Endothelial cell of umbilical vein (primary cell): ENCODE measurements around the gene MPL. TPM values are rescaled to one million over a fixed set of nuclear protein-coding genes. Genes with fewer than 3 reads are reported as not detected.

Experiments used
- BruUV-seq: library from RNA; stranded (reverse); fragments of 400-500 nt; replicated peaks from 2 replicates; lab custom pipeline; 2021; lab: Mats Ljungman, UMichigan
- CTCF ChIA-PET: fragments of 300-600, 350-600 bp; sonication (Branson Sonifier 250); formaldehyde crosslinking; loops from one replicate; lab custom pipeline; 2021; ENCODE audit warnings: antibody characterized with exemption, inconsistent platforms; lab: Charles Lee
- POLR2A ChIA-PET: fragments of 300-600, 350-600 bp; sonication (Branson Sonifier 250); formaldehyde crosslinking; loops from one replicate; lab custom pipeline; 2021; ENCODE audit warnings: antibody characterized with exemption, inconsistent platforms; lab: Charles Lee
- DNase-seq: peaks from one replicate; pipeline ENCODE4 v3.0.0-alpha.2; 2011; ENCODE audit warnings: low read depth, low spot score
- FAIRE-seq: peaks from 2 replicates; lab custom pipeline; 2011; peaks lifted over from hg19 to GRCh38; lab: Jason Lieb, UNC
- H2AFZ ChIP-seq: 2 replicates; pipeline ENCODE4 v1.6.0; 2012; ENCODE audit warnings: low read depth, low read length, control low read depth, inconsistent platforms
- H3K27ac ChIP-seq: 2 replicates; pipeline ENCODE4 v1.5.1; 2011; ENCODE audit warnings: low read depth, mild to moderate bottlenecking, control low read depth, low read length, moderate library complexity; ENCODE audit not compliant: insufficient read depth
- H3K27me3 ChIP-seq, 2 experiments: 2 replicates each; pipeline versions ENCODE4 v1.6.0 to v1.6.1; 2011; ENCODE audit warnings: low read length in 2 of 2, mixed read lengths in 1 of 2; ENCODE audit not compliant: control insufficient read depth in 2 of 2, insufficient read depth in 2 of 2
- H3K36me3 ChIP-seq, 2 experiments: 2 replicates in 1 of 2; 3 replicates in 1 of 2; pipeline ENCODE4 v1.5.1; 2011; ENCODE audit warnings: low read length in 2 of 2, mild to moderate bottlenecking in 1 of 2, moderate library complexity in 1 of 2; ENCODE audit not compliant: control insufficient read depth in 2 of 2, insufficient read depth in 2 of 2; ENCODE audit errors: extremely low read depth in 1 of 2
- H3K4me1 ChIP-seq: 3 replicates; pipeline ENCODE4 v1.5.1; 2011; ENCODE audit warnings: mild to moderate bottlenecking, low read length; ENCODE audit not compliant: control insufficient read depth, insufficient read depth; ENCODE audit errors: extremely low read depth
- H3K4me2 ChIP-seq: 2 replicates; pipeline ENCODE4 v1.6.1; 2011; ENCODE audit warnings: low read length, control low read depth, mixed read lengths; ENCODE audit not compliant: insufficient read depth
- H3K4me3 ChIP-seq, 3 experiments: fragments of 200-600 bp in 1 of 3; sonication (generic), shearing (Covaris generic) in 1 of 3; replicated peaks in 1 of 3; 2 replicates each; pipeline ENCODE4 v1.5.1; 2011 to 2016; ENCODE audit warnings: control low read depth in 3 of 3, low read length in 3 of 3, mild to moderate bottlenecking in 2 of 3, inconsistent platforms in 1 of 3, low read depth in 1 of 3, moderate library complexity in 1 of 3; ENCODE audit not compliant: insufficient read depth in 1 of 3
- H3K79me2 ChIP-seq: 2 replicates; pipeline ENCODE4 v1.6.0; 2012; ENCODE audit warnings: low read length, inconsistent platforms; ENCODE audit not compliant: control insufficient read depth, insufficient read depth
- H3K9ac ChIP-seq: replicated peaks from 2 replicates; pipeline ENCODE3; 2011; ENCODE audit warnings: low read length, control low read depth; ENCODE audit not compliant: insufficient read depth; ENCODE audit errors: extremely low read depth
- H3K9me1 ChIP-seq: replicated peaks from 3 replicates; pipeline ENCODE4 v1.6.0; 2011; ENCODE audit warnings: mild to moderate bottlenecking, low read length; ENCODE audit not compliant: control insufficient read depth, insufficient read depth; ENCODE audit errors: extremely low read depth
- H3K9me3 ChIP-seq: replicated peaks from 2 replicates; pipeline ENCODE4 v1.5.1; 2012; ENCODE audit warnings: low read length, inconsistent platforms; ENCODE audit not compliant: control insufficient read depth, insufficient read depth
- H4K20me1 ChIP-seq: replicated peaks from 2 replicates; pipeline ENCODE3; 2011; ENCODE audit warnings: mild to moderate bottlenecking, low read length; ENCODE audit not compliant: control insufficient read depth, insufficient read depth; ENCODE audit errors: extremely low read depth
- EZH2 ChIP-seq: IDR thresholded peaks from 2 replicates; pipeline ENCODE4 v1.6.1; 2012; ENCODE audit warnings: borderline replicate concordance, low read depth, mild to moderate bottlenecking, moderate library complexity, low read length, inconsistent platforms; ENCODE audit not compliant: severe bottlenecking
- FOS ChIP-seq: IDR thresholded peaks from 2 replicates; pipeline ENCODE4 v1.6.1; 2011; ENCODE audit warnings: mild to moderate bottlenecking, low read length, moderate library complexity, borderline replicate concordance; ENCODE audit not compliant: insufficient read depth
- JUN ChIP-seq: IDR thresholded peaks from 2 replicates; pipeline ENCODE4 v1.6.1; 2011; ENCODE audit warnings: borderline replicate concordance, low read depth; ENCODE audit not compliant: insufficient read length, insufficient read depth
- POLR2A ChIP-seq: IDR thresholded peaks from 2 replicates; pipeline ENCODE4 v1.6.1; 2012; ENCODE audit warnings: low read depth, mild to moderate bottlenecking, control low read depth, low read length
- dilution Hi-C: fragments of 300-500 bp; cut with MboI; formaldehyde crosslinking; loops from one replicate; pipeline ENCODE4 v1.15.0; 2019; ENCODE audit warnings: low sequenced_read_pairs; ENCODE audit not compliant: extremely low pct_ligation_motif_present
- intact Hi-C: fragments of 100-400 bp; cut with micrococcal nuclease; formaldehyde crosslinking; loops from one replicate; pipeline ENCODE4 v1.10.0; 2022
- polyA plus RNA-seq, 4 experiments: library from polyadenylated mRNA; depleted of rRNA in 3 of 4; stranded (reverse) in 3 of 4; unstranded in 1 of 4; fragments of >200 nt; gene quantifications; 2 replicates each; pipeline versions ENCODE4 v1.2.1 to v1.2.3, GENCODE V29; 2011 to 2012; ENCODE audit warnings: missing spikeins in 1 of 4
- total RNA-seq: library from RNA; stranded (reverse); gene quantifications from 2 replicates; pipeline ENCODE4 v1.2.3, GENCODE V29; 2021

Gene MPL
- total and polyA plus RNA-seq, 2 donors (not counting 3 experiments of a cell fraction or from before 2014, with no cell fraction given) = 0.14 to 0.24 TPM

DNA sequence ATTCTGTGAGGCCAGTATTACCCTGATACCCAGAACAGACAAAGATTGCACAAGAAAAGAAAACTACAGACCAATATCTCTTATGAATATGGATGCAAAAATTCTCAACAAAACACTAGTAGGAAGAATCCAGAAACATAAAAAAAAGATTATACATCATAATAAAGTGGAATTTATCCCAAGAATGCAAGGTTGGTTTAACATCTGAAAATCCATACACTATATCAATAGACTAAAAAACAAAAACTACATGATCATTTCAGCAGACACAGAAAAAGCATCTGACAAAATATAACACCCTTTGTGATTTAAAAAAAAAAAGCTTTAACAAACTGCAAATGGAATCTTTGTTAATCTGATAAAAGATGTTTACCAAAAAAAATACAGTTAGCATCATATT lies 12.2 kb upstream of the MPL start:
- Histone ChIP-seq H3K4me1 (peaks cover 9% of the 10 kb centered on the region), H3K9ac (no peak overlapping the region), H3K4me3 (no peak overlapping the region), H3K9me3 (no peaks in the 10 kb centered on the region), H3K27me3 (no peaks in the 10 kb centered on the region), H3K27ac (no peak overlapping the region), H3K36me3 (peaks cover 25 to 34% of the 10 kb centered on the region in 2 experiments), H3K9me1 (no peaks in the 10 kb centered on the region), H2AFZ (no peak overlapping the region), H3K79me2 (no peaks in the 10 kb centered on the region), H3K4me2 (no peak overlapping the region), H4K20me1 (no peaks in the 10 kb centered on the region)
- DNase-seq (no peak), FAIRE-seq (no peak)
- ChIA-PET CTCF (no interaction called here), POLR2A (no interaction called here)
- dilution Hi-C loops = no loop called here
- BruUV-seq = no TSS peak
- TF ChIP-seq POLR2A (peak; percentile 24), EZH2 (no peak)
- intact Hi-C loops = no loop called here

DNA sequence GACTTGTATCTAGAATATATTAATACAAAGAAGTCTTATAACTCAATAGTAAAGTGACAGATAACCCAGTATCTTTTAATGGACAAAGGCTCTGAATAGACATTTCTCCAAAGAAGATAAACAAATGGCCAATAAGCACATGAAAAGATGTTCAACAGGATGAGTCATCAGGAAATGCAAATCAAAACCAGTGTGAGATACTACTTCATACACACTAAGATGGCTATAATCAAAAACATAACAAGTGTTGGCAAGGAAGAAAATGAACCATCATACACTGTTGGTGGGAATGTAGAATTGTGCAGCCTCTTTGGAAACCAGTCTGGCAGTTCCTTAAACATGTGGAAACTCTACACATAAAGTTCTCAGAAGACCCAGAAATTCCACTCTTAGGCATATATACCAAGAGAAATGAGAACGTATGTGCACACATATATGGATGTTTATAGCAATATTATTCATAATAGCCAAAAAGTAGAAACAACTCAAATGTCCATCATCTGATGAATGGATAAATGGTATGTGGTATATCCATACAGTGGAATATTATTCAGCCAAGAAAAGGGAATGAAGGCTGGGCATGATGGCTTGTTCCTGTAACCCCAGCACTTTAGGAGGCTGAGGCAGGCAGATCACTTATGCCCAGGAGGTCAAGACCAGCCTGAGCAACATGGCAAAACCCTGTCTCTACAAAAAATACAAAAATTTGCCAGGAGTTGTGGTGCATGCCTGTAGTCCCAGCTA lies 9.9 kb upstream of the MPL start:
- DNase-seq = no peak

More for the DNA sequence above, 9.9 kb upstream of the MPL start:
- H3K4me3 ChIP-seq = no peak overlapping the region
- BruUV-seq = no TSS peak
- H3K36me3 ChIP-seq = peaks cover 13 to 18% of the 10 kb centered on the region in 2 experiments
- no peaks in the 10 kb centered on the region for H3K9me1 ChIP-seq
- peaks cover 10% of the 10 kb centered on the region for H3K4me1 ChIP-seq
- no peak overlapping the region for H3K9ac ChIP-seq
- ChIA-PET POLR2A (no interaction called here), CTCF (no interaction called here)
- no peaks in the 10 kb centered on the region for H4K20me1 ChIP-seq
- H3K9me3 ChIP-seq = no peaks in the 10 kb centered on the region
- H3K79me2 ChIP-seq = no peaks in the 10 kb centered on the region
- peak; percentile 24 for FAIRE-seq
- TF ChIP-seq JUN = no peak
- TF ChIP-seq POLR2A = peak; percentile 40
- peak; percentile 54 for TF ChIP-seq FOS
- no peak overlapping the region for H3K27ac ChIP-seq
- dilution Hi-C loops (no loop called here), intact Hi-C loops (no loop called here)
- no peak overlapping the region for H2AFZ ChIP-seq
- no peaks in the 10 kb centered on the region for H3K27me3 ChIP-seq
- no peak overlapping the region for H3K4me2 ChIP-seq
